ENCODE data around the gene TFR2.

The TFR2 gene

GRCh38 chr7:100572281-100572948 is 68.9 kb downstream of the TFR2 start:
- H3K27me3 Mint-ChIP-seq: no peaks in the 10 kb centered on the region
- H3K27ac Mint-ChIP-seq: no peak overlapping the region
- H3K36me3 Mint-ChIP-seq (ENCODE audit: low read depth): peaks cover 1% of the 10 kb centered on the region
- H3K9me3 Mint-ChIP-seq: no peaks in the 10 kb centered on the region
- no peak for DNase-seq
- ATAC-seq: no peak
- peaks cover 33% of the 10 kb centered on the region for H3K4me1 Mint-ChIP-seq
- no peak overlapping the region for H3K4me3 Mint-ChIP-seq

GRCh38 chr7:100571829-100572116 is 69.6 kb downstream of the TFR2 start:
- H3K9me3 Mint-ChIP-seq: no peaks in the 10 kb centered on the region
- H3K4me1 Mint-ChIP-seq: peaks cover 35% of the 10 kb centered on the region
- H3K27ac Mint-ChIP-seq: no peak overlapping the region
- no peaks in the 10 kb centered on the region for H3K27me3 Mint-ChIP-seq
- ATAC-seq: no peak
- no peak for DNase-seq
- peaks cover 1% of the 10 kb centered on the region for H3K36me3 Mint-ChIP-seq (ENCODE audit: low read depth)
- no peak overlapping the region for H3K4me3 Mint-ChIP-seq

GRCh38 chr7:100570954-100571828 is 70.2 kb downstream of the TFR2 start:
- H3K27me3 Mint-ChIP-seq: no peaks in the 10 kb centered on the region
- H3K27ac Mint-ChIP-seq: no peak overlapping the region
- peaks cover 35% of the 10 kb centered on the region for H3K4me1 Mint-ChIP-seq
- H3K9me3 Mint-ChIP-seq: no peaks in the 10 kb centered on the region
- DNase-seq (no peak), ATAC-seq (peak; percentile 3)
- peaks cover 1% of the 10 kb centered on the region for H3K36me3 Mint-ChIP-seq (ENCODE audit: low read depth)
- H3K4me3 Mint-ChIP-seq: no peak overlapping the region
